ENCODE measurements around the gene NDUFAF3.
A peak's percentile ranks its signal among the peaks of the same experiment; 100 is the strongest.
"Not testable (repeated sequence)": the region's sequence is repeated elsewhere in the genome, so short reads cannot be mapped to it uniquely, and the experiment has no call there.

Gene NDUFAF3

GRCh38 chr3:49001155-49001554, 20.8 kb upstream of the NDUFAF3 start:
- DNase-seq: no peak

GRCh38 chr3:49004352-49005302, 17.3 kb upstream of the NDUFAF3 start:
- DNase-seq: peak; percentile 76

GRCh38 chr3:49005303-49005680, 16.6 kb upstream of the NDUFAF3 start:
- no peak for DNase-seq

GRCh38 chr3:49005998-49006397, 15.9 kb upstream of the NDUFAF3 start:
- no peak for DNase-seq

- DNase-seq: peak; percentile 6
These were observed 15.4 kb upstream of the NDUFAF3 start for GRCh38 chr3:49006408-49007067.

- DNase-seq: peak; percentile 93
These were observed 14.7 kb upstream of the NDUFAF3 start, which contains the start of gene WDR6 for GRCh38 chr3:49007068-49007770. Gene WDR6, plus strand, starts transcription at chr3:49007391. Its CDS starts 41 bp downstream, at chr3:49007432.

- DNase-seq: peak; percentile 73
These were observed 14.0 kb upstream of the NDUFAF3 start for GRCh38 chr3:49007771-49008528.

GRCh38 chr3:49008627-49009026, 13.3 kb upstream of the NDUFAF3 start:
- not testable (repeated sequence) for DNase-seq

- DNase-seq: no peak
These were observed 12.5 kb upstream of the NDUFAF3 start for GRCh38 chr3:49009396-49009795.

GRCh38 chr3:49012441-49013017, 9.4 kb upstream of the NDUFAF3 start:
- DNase-seq: no peak

- no peak for DNase-seq
These were observed 8.7 kb upstream of the NDUFAF3 start for GRCh38 chr3:49013113-49013737.

- DNase-seq: peak; percentile 44
These were observed 7.9 kb upstream of the NDUFAF3 start for GRCh38 chr3:49013738-49014660.

- no peak for DNase-seq
These were observed 6.8 kb upstream of the NDUFAF3 start for GRCh38 chr3:49015072-49015471.

GRCh38 chr3:49015765-49016164, 6.2 kb upstream of the NDUFAF3 start:
- DNase-seq: no peak

- DNase-seq: no peak
These were observed 5.3 kb upstream of the NDUFAF3 start for GRCh38 chr3:49016414-49017228.

- DNase-seq: peak; percentile 48
These were observed 4.5 kb upstream of the NDUFAF3 start for GRCh38 chr3:49017229-49017970.

- peak; percentile 72 for DNase-seq
These were observed 3.8 kb upstream of the NDUFAF3 start, which contains the start of gene DALRD3 for GRCh38 chr3:49017971-49018706. Gene DALRD3, minus strand, starts transcription at chr3:49018580. Its CDS starts 16 bp downstream, at chr3:49018564.

GRCh38 chr3:49018707-49019006, 3.3 kb upstream of the NDUFAF3 start:
- no peak for DNase-seq

Data from NCI-H146 (cell line).